GM12891 (cell line): ENCODE measurements around the gene CRYBB2.

Source experiments
- PAX5 ChIP-seq: IDR thresholded peaks from 2 replicates; pipeline ENCODE4 v1.6.1; 2011; ENCODE audit warnings: low read length, moderate library complexity, mild to moderate bottlenecking; ENCODE audit not compliant: insufficient read depth, severe bottlenecking
- POLR2A ChIP-seq: IDR thresholded peaks from 2 replicates; pipeline ENCODE4 v1.6.1; 2011; ENCODE audit warnings: low read depth, low read length, control low read depth
- POLR2AphosphoS5 ChIP-seq: IDR thresholded peaks from 2 replicates; pipeline ENCODE4 v1.6.1; 2011; ENCODE audit warnings: low read depth, low read length, control low read depth
- POU2F2 ChIP-seq: IDR thresholded peaks from 2 replicates; pipeline ENCODE4 v1.6.1; 2011; ENCODE audit warnings: low read depth, mild to moderate bottlenecking, control low read depth, low read length, moderate library complexity
- SPI1 ChIP-seq: IDR thresholded peaks from 2 replicates; pipeline ENCODE4 v1.6.1; 2011; ENCODE audit warnings: low read depth, low read length, control low read depth
- TAF1 ChIP-seq: IDR thresholded peaks from 2 replicates; pipeline ENCODE4 v1.6.1; 2011; ENCODE audit warnings: low read depth, low read length, control low read depth

DNA sequence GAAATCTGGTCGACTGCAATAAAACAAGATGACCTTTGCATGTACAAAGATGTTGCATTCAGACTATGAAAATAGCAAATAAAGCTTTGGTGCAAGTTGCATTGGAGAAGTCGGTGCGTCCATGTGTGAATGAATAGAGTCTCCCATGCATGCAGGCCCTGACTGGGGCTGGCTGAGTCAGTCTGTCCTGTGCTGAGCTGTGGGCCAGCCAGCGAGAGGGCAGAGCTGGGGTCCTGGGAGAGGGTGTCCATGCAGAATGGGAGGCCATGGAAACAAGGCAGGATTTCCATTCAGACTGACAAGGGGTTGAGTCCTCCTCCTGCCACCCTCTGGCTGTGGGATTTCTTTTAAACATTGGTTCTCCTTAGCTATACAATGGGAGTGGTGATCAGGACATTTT is 22.1 kb upstream of the CRYBB2 start:
- TF ChIP-seq POLR2A: no peak
- TF ChIP-seq TAF1: no peak
- TF ChIP-seq POLR2AphosphoS5: no peak
- no peak for TF ChIP-seq SPI1
- no peak for TF ChIP-seq PAX5
- TF ChIP-seq POU2F2: no peak
